ENCODE data around the gene CHCHD2. TPM values are rescaled to one million over a fixed set of nuclear protein-coding genes. Genes with fewer than 3 reads are reported as not detected.
"Not testable (repeated sequence)": the region's sequence is repeated elsewhere in the genome, so short reads cannot be mapped to it uniquely, and the experiment has no call there.

The CHCHD2 gene
- total RNA-seq, 1 donor from 2014 or later = 1.7 TPM

GRCh38 chr7:56079450-56080185, 26.7 kb downstream of the CHCHD2 start:
- Mint-ChIP-seq H3K27me3 (ENCODE audit: unreplicated experiment) (peaks cover 4% of the 10 kb centered on the region), H3K4me1 (ENCODE audit: unreplicated experiment) (peaks cover 22% of the 10 kb centered on the region), H3K36me3 (ENCODE audit: low read depth, unreplicated experiment) (peaks cover 11% of the 10 kb centered on the region), H3K4me3 (ENCODE audit: unreplicated experiment) (no peak overlapping the region), H3K9me3 (ENCODE audit: unreplicated experiment) (no peaks in the 10 kb centered on the region), H3K27ac (ENCODE audit: unreplicated experiment) (peak overlapping the region; percentile 95)
- DNase-seq (ENCODE audit: low spot score) = peak; percentile 55
- peak; percentile 36 for TF ChIP-seq CTCF (IDR thresholded peaks at IDR 0.05; ENCODE audit: unreplicated experiment)

GRCh38 chr7:56078196-56078595, 28.1 kb downstream of the CHCHD2 start:
- DNase-seq (ENCODE audit: low spot score) = no peak
- Mint-ChIP-seq H3K4me1 (ENCODE audit: unreplicated experiment) (peaks cover 25% of the 10 kb centered on the region), H3K27me3 (ENCODE audit: unreplicated experiment) (peaks cover 2% of the 10 kb centered on the region), H3K4me3 (ENCODE audit: unreplicated experiment) (no peak overlapping the region), H3K9me3 (ENCODE audit: unreplicated experiment) (no peaks in the 10 kb centered on the region), H3K27ac (ENCODE audit: unreplicated experiment) (no peak overlapping the region), H3K36me3 (ENCODE audit: low read depth, unreplicated experiment) (peaks cover 8% of the 10 kb centered on the region)
- TF ChIP-seq CTCF (IDR thresholded peaks at IDR 0.05; ENCODE audit: unreplicated experiment) = no peak

GRCh38 chr7:56077681-56078080, 28.6 kb downstream of the CHCHD2 start:
- no peak for DNase-seq (ENCODE audit: low spot score)
- Mint-ChIP-seq H3K27me3 (ENCODE audit: unreplicated experiment) (peaks cover 2% of the 10 kb centered on the region), H3K27ac (ENCODE audit: unreplicated experiment) (no peak overlapping the region), H3K36me3 (ENCODE audit: low read depth, unreplicated experiment) (peaks cover 12% of the 10 kb centered on the region), H3K4me3 (ENCODE audit: unreplicated experiment) (no peak overlapping the region), H3K4me1 (ENCODE audit: unreplicated experiment) (peaks cover 25% of the 10 kb centered on the region), H3K9me3 (ENCODE audit: unreplicated experiment) (no peaks in the 10 kb centered on the region)
- no peak for TF ChIP-seq CTCF (IDR thresholded peaks at IDR 0.05; ENCODE audit: unreplicated experiment)

GRCh38 chr7:56074371-56074791, 31.9 kb downstream of the CHCHD2 start:
- H3K36me3 Mint-ChIP-seq (ENCODE audit: low read depth, unreplicated experiment) = peaks cover 17% of the 10 kb centered on the region
- no peaks in the 10 kb centered on the region for H3K9me3 Mint-ChIP-seq (ENCODE audit: unreplicated experiment)
- TF ChIP-seq CTCF (IDR thresholded peaks at IDR 0.05; ENCODE audit: unreplicated experiment) = peak; percentile 84
- no peaks in the 10 kb centered on the region for H3K27me3 Mint-ChIP-seq (ENCODE audit: unreplicated experiment)
- no peak overlapping the region for H3K27ac Mint-ChIP-seq (ENCODE audit: unreplicated experiment)
- DNase-seq (ENCODE audit: low spot score) = peak; percentile 86
- H3K4me1 Mint-ChIP-seq (ENCODE audit: unreplicated experiment) = peaks cover 12% of the 10 kb centered on the region
- H3K4me3 Mint-ChIP-seq (ENCODE audit: unreplicated experiment) = peak overlapping the region; percentile 56

- not testable (repeated sequence) for H3K4me3 Mint-ChIP-seq (ENCODE audit: unreplicated experiment); DNase-seq (ENCODE audit: low spot score); H3K9me3 Mint-ChIP-seq (ENCODE audit: unreplicated experiment); H3K27me3 Mint-ChIP-seq (ENCODE audit: unreplicated experiment); H3K4me1 Mint-ChIP-seq (ENCODE audit: unreplicated experiment); H3K27ac Mint-ChIP-seq (ENCODE audit: unreplicated experiment)
- H3K36me3 Mint-ChIP-seq (ENCODE audit: low read depth, unreplicated experiment) = peaks cover 32% of the 10 kb centered on the region
Observed at GRCh38 chr7:56066376-56066775, 39.9 kb downstream of the CHCHD2 start.

All from endothelial cell (in vitro differentiated cells).